Ovary (tissue), 9 donors: ENCODE results near the gene RBKS. TPM values are rescaled to one million over a fixed set of nuclear protein-coding genes. Genes with fewer than 3 reads are reported as not detected.

Experiments
- DNase-seq, 5 donors: peaks; one replicate each; pipeline ENCODE4 v3.0.0-alpha.2; 2019 to 2020
- H3K27ac ChIP-seq, 2 donors: fragments of 200-600 bp; one replicate each; pipeline versions ENCODE4 v1.5.1 to v1.8.0; 2019 to 2022
- H3K27me3 ChIP-seq: fragments of 200-600 bp; one replicate; pipeline ENCODE4 v1.8.0; 2022
- H3K36me3 ChIP-seq: fragments of 200-600 bp; sonication (generic); one replicate; pipeline ENCODE4 v1.5.1; 2019
- H3K4me1 ChIP-seq: one replicate; pipeline ENCODE4 v1.8.1; 2013; ENCODE audit warnings: mild to moderate bottlenecking, moderate library complexity; ENCODE audit not compliant: insufficient read depth
- H3K4me3 ChIP-seq: fragments of 200-600 bp; sonication (generic); one replicate; pipeline ENCODE4 v1.5.1; 2017
- H3K9me3 ChIP-seq, 2 donors: fragments of 200-600 bp in 1 of 2; sonication (generic) in 1 of 2; one replicate each; pipeline versions ENCODE4 v1.5.1 to v1.8.1; 2013 to 2019; ENCODE audit warnings: mild to moderate bottlenecking in 1 of 2, moderate library complexity in 1 of 2
- EP300 ChIP-seq: sonication (generic); formaldehyde crosslinking; IDR thresholded peaks from one replicate; pipeline ENCODE4 v1.6.1; 2017; ENCODE audit warnings: antibody characterized with exemption
- POLR2A ChIP-seq: fragments of 450-650 bp; IDR thresholded peaks from one replicate; pipeline ENCODE4 v1.6.1; 2017; ENCODE audit warnings: antibody characterized with exemption, mild to moderate bottlenecking, moderate library complexity
- WGBS, 3 donors: extraction: QIAGEN DNeasy Blood & Tissue Kit in 1 of 3; methylation state at CpG; one replicate each; pipeline versions ENCODE4 v1.1.5 to v1.1.7; 2013 to 2017; 5-methylcytosine and 5-hydroxymethylcytosine counted together
- intact Hi-C, 4 donors: fragments of 100-400 bp; cut with DNase I; formaldehyde crosslinking; loops; one replicate each; pipeline versions ENCODE4 v1.11.0 to v1.15.1; 2022 to 2023
- polyA plus RNA-seq, 2 donors: library from polyadenylated mRNA; stranded (reverse); fragments of 200-250 nt in 1 of 2; fragments of 350-450 nt in 1 of 2; fragmentation: Illumina TruSeq in 1 of 2; extraction: RNeasy Lipid Tissue Mini Kit (QIAGEN cat#74804) in 1 of 2; gene quantifications; one replicate each; pipeline ENCODE4 v1.2.3, GENCODE V29; 2013 to 2014
- total RNA-seq, 7 donors: library from RNA; depleted of rRNA in 2 of 7; stranded (reverse); fragments of >200 nt in 2 of 7; fragmentation: NEBNext Ultra II Directional in 3 of 7; extraction: Animal tissue kit (Norgen Biotek cat#: 25700) in 3 of 7; gene quantifications; one replicate each; pipeline versions ENCODE4 v1.1.0 to v1.2.4, GENCODE V29; 2016 to 2023
- TF ChIP-seq, protein P1 (sequence below), 3 donors: fragments of 450-650 bp in 2 of 3; fragments of 200-600 bp in 1 of 3; IDR thresholded peaks; one replicate each; pipeline versions ENCODE4 v1.5.1 to v1.8.0; 2016 to 2022; ENCODE audit warnings: antibody characterized with exemption in 3 of 3, mild to moderate bottlenecking in 1 of 3
- donor health status: DM: no; HTN: no; CAD: no; lungs with moderate emphysema.
- donor health status: DM: no; HTN: no; CAD: no.
- donor health status: Bipolar disorder and iron deficiency.
- donor health status: DM: yes; HTN: yes; CAD: no.
- donor health status: DM: no; HTN: no; CAD: no.
- donor health status: DM: yes; HTN: yes; CAD: no.

The RBKS gene
- total and polyA plus RNA-seq, 9 donors, result 1.9 to 32.9 (median 4.0) TPM

GRCh38 chr2:27822049-27822448 lies 68.1 kb downstream of the RBKS start:
- no peaks in the 10 kb centered on the region for H3K27me3 ChIP-seq
- H3K36me3 ChIP-seq, result no peaks in the 10 kb centered on the region
- no peaks in the 10 kb centered on the region for H3K9me3 ChIP-seq
- no peak for TF ChIP-seq EP300
- no peak for TF ChIP-seq POLR2A
- TF ChIP-seq, protein P1, sequence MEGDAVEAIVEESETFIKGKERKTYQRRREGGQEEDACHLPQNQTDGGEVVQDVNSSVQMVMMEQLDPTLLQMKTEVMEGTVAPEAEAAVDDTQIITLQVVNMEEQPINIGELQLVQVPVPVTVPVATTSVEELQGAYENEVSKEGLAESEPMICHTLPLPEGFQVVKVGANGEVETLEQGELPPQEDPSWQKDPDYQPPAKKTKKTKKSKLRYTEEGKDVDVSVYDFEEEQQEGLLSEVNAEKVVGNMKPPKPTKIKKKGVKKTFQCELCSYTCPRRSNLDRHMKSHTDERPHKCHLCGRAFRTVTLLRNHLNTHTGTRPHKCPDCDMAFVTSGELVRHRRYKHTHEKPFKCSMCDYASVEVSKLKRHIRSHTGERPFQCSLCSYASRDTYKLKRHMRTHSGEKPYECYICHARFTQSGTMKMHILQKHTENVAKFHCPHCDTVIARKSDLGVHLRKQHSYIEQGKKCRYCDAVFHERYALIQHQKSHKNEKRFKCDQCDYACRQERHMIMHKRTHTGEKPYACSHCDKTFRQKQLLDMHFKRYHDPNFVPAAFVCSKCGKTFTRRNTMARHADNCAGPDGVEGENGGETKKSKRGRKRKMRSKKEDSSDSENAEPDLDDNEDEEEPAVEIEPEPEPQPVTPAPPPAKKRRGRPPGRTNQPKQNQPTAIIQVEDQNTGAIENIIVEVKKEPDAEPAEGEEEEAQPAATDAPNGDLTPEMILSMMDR (IDR thresholded peaks at IDR 0.05), result no peak
- WGBS, 3 donors, result 94 to 100% (median 97%) methylated on average over 1 of the region's 1 CpG
- no peaks in the 10 kb centered on the region for H3K4me1 ChIP-seq
- no peak for DNase-seq
- intact Hi-C loops, result no loop called here
- no peak overlapping the region for H3K27ac ChIP-seq
- H3K4me3 ChIP-seq, result no peak overlapping the region

GRCh38 chr2:27815860-27816438 lies 74.2 kb downstream of the RBKS start:
- TF ChIP-seq, protein P1 (IDR thresholded peaks at IDR 0.05), result no peak
- TF ChIP-seq EP300 (no peak), POLR2A (no peak)
- H3K27ac ChIP-seq, result no peak overlapping the region
- WGBS, 3 donors, result 95 to 98% (median 97%) methylated on average over 4 of the region's 4 CpGs
- no peaks in the 10 kb centered on the region for H3K27me3 ChIP-seq
- no peak overlapping the region for H3K4me3 ChIP-seq
- H3K4me1 ChIP-seq, result no peaks in the 10 kb centered on the region
- H3K9me3 ChIP-seq, result no peaks in the 10 kb centered on the region
- intact Hi-C loops, result no loop called here
- DNase-seq, result no peak
- H3K36me3 ChIP-seq, result no peaks in the 10 kb centered on the region

- TF ChIP-seq, protein P1 (IDR thresholded peaks at IDR 0.05), result no peak
- TF ChIP-seq EP300 (no peak), POLR2A (no peak)
- Histone ChIP-seq H3K27me3 (no peaks in the 10 kb centered on the region), H3K4me3 (no peak overlapping the region), H3K27ac (no peak overlapping the region), H3K4me1 (no peaks in the 10 kb centered on the region), H3K9me3 (no peaks in the 10 kb centered on the region), H3K36me3 (no peaks in the 10 kb centered on the region)
- intact Hi-C loops, result no loop called here
- no peak for DNase-seq
- WGBS, 3 donors, result 52 to 61% (median 60%) methylated on average over 1 of the region's 1 CpG
Measured at GRCh38 chr2:27814758-27815157, 75.4 kb downstream of the RBKS start.

GRCh38 chr2:27811768-27812167 lies 78.4 kb downstream of the RBKS start:
- TF ChIP-seq POLR2A, result no peak
- no peak for TF ChIP-seq EP300
- TF ChIP-seq, protein P1 (IDR thresholded peaks at IDR 0.05), result no peak
- Histone ChIP-seq H3K4me1 (peaks cover 1% of the 10 kb centered on the region), H3K4me3 (no peak overlapping the region), H3K36me3 (no peaks in the 10 kb centered on the region), H3K9me3 (no peaks in the 10 kb centered on the region), H3K27ac (no peak overlapping the region), H3K27me3 (no peaks in the 10 kb centered on the region)
- intact Hi-C loops, result no loop called here
- WGBS, 3 donors, result 93 to 97% (median 94%) methylated on average over 1 of the region's 1 CpG
- no peak for DNase-seq
